HepG2 (cell line): ENCODE data around the gene APOC3. TPM values are rescaled to one million over a fixed set of nuclear protein-coding genes. Genes with fewer than 3 reads are reported as not detected.

Experiments
- AHR ChIP-seq: IDR thresholded peaks from 2 replicates; pipeline ENCODE4 v1.6.1; 2018; ENCODE audit warnings: missing genetic modification reagents, missing compliant biosample characterization
- CBFB ChIP-seq: sonication (generic); formaldehyde crosslinking; IDR thresholded peaks from 2 replicates; pipeline ENCODE4 v1.4.0; 2020; ENCODE audit warnings: missing genetic modification reagents
- KDM5B ChIP-seq: sonication (generic); formaldehyde crosslinking; IDR thresholded peaks from 2 replicates; pipeline ENCODE4 v1.4.0; 2020; ENCODE audit warnings: missing genetic modification reagents, mild to moderate bottlenecking, borderline replicate concordance
- RAD21 ChIP-seq: fragments of 450-650 bp; formaldehyde crosslinking; IDR thresholded peaks from 2 replicates; pipeline ENCODE4 v1.5.0; 2020; ENCODE audit warnings: mild to moderate bottlenecking
- RBM22 ChIP-seq: fragments of 200-400 bp; formaldehyde crosslinking; optimal IDR thresholded peaks from 2 replicates; pipeline ENCODE3; 2017; ENCODE audit warnings: mild to moderate bottlenecking, low read length, moderate library complexity
- ZFP41 ChIP-seq: sonication (generic); formaldehyde crosslinking; IDR thresholded peaks from 2 replicates; pipeline ENCODE4 v1.4.0; 2020; ENCODE audit warnings: mild to moderate bottlenecking, missing genetic modification reagents, borderline replicate concordance
- ZNF550 ChIP-seq: sonication (generic); formaldehyde crosslinking; IDR thresholded peaks from 2 replicates; pipeline ENCODE4 v1.4.0; 2020; ENCODE audit warnings: mild to moderate bottlenecking, missing genetic modification reagents, borderline replicate concordance
- ZNF616 ChIP-seq: sonication (generic); formaldehyde crosslinking; IDR thresholded peaks from 2 replicates; pipeline ENCODE4 v1.5.0; 2020; ENCODE audit warnings: low read depth, mild to moderate bottlenecking, missing genetic modification reagents
- ZNF713 ChIP-seq: sonication (generic); formaldehyde crosslinking; IDR thresholded peaks from 2 replicates; pipeline ENCODE4 v1.4.0; 2020; ENCODE audit warnings: mild to moderate bottlenecking, missing genetic modification reagents
- ZSCAN21 ChIP-seq: sonication (generic); formaldehyde crosslinking; IDR thresholded peaks from 2 replicates; pipeline ENCODE4 v1.8.0; 2022; ENCODE audit warnings: mild to moderate bottlenecking, missing genetic modification reagents, moderate library complexity, borderline replicate concordance
- polyA plus RNA-seq, 8 experiments: library from polyadenylated mRNA; depleted of rRNA in 3 of 8; stranded (reverse) in 7 of 8; unstranded in 1 of 8; fragments of >200 nt; fragmentation: Illumina TruSeq in 4 of 8; extraction: Trizol in 4 of 8; gene quantifications; 2 replicates each; pipeline versions ENCODE4 v1.2.1 to v1.2.3, GENCODE V29; 2011 to 2016; ENCODE audit warnings: low read depth in 4 of 8, missing spikeins in 1 of 8, mixed read lengths in 1 of 8; ENCODE audit not compliant: insufficient read depth in 1 of 8
- total RNA-seq, 5 experiments: library from RNA; depleted of rRNA; stranded (reverse); fragments of >200 nt; fragmentation: Illumina TruSeq; extraction: Trizol; gene quantifications; 2 replicates each; pipeline ENCODE4 v1.2.3, GENCODE V29; 2016; ENCODE audit warnings: low read depth in 1 of 5
- TF ChIP-seq, protein P1 (sequence below): sonication (generic); formaldehyde crosslinking; IDR thresholded peaks from 2 replicates; pipeline ENCODE4 v1.5.0; 2020; ENCODE audit warnings: mild to moderate bottlenecking, missing genetic modification reagents
- TF ChIP-seq, protein P2 (sequence below): sonication (generic); formaldehyde crosslinking; IDR thresholded peaks from 2 replicates; pipeline ENCODE4 v1.4.0; 2020; ENCODE audit warnings: mild to moderate bottlenecking, missing genetic modification reagents
- TF ChIP-seq, protein P3 (sequence below): IDR thresholded peaks from 2 replicates; pipeline ENCODE4 v1.6.1; 2016; ENCODE audit warnings: low read depth, control low read depth
- TF ChIP-seq, protein P4 (sequence below): sonication (generic); formaldehyde crosslinking; IDR thresholded peaks from 2 replicates; pipeline ENCODE4 v1.8.0; 2022; ENCODE audit warnings: low read depth, missing genetic modification reagents
- TF ChIP-seq, protein P5 (sequence below): sonication (generic); formaldehyde crosslinking; IDR thresholded peaks from 2 replicates; pipeline ENCODE4 v1.5.1; 2020; ENCODE audit warnings: mild to moderate bottlenecking, missing genetic modification reagents, moderate library complexity
- TF ChIP-seq, protein P6 (sequence below): sonication (generic); formaldehyde crosslinking; IDR thresholded peaks from 2 replicates; pipeline ENCODE4 v1.4.0; 2020; ENCODE audit warnings: mild to moderate bottlenecking, missing genetic modification reagents

Gene APOC3
- total and polyA plus RNA-seq, 2 of the 13 experiments (the other 11 are each of a cell fraction or from before 2014, with no cell fraction given), result 314 to 687 TPM

DNA sequence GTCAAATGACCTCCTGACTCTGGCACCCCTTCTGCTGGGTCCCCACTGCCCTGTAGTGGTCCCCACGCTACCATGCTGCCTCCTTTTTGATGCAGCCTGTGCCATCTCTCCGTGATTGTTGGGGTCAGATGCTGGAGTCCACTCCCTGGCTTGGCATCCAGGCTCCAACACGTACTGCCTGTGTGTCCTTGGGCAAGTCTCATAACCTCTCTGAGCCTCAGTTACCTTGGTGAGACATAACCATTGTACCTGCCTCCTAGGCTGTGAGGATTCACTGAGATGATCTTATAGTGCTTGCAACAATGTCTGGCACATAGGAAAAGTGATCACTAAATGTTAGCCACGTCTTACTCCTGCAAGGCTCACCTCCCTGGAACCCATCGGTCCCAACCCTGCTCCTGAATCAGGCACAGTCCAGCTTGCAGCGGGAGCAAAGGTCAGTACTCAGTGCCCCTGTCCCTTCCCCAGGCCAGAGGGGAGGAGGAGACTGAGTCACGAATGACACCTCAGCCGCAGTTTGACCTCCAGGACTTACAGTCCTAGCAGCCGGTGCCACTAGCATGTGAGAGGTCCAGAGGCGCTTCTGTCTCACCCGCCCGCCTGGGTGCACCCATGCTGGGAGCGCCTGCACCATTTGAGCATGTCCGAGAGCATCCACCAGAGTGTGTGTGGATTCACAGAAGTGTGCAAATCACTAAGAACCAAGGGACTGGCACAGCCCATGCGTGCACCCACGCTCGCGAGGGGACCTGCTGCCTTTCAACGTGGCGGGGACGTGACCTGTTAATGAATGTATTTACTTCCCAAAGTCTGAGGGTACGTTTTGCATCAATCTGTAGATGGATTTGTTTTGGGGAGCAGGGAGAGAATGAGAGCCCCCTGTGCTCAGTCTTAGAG, 3.6 kb upstream of the APOC3 start (continued):
- TF ChIP-seq ZNF550 (CRISPR knock-in tag) (no peak), ZSCAN21 (CRISPR knock-in tag) (peak; percentile 82), CBFB (no peak), KDM5B (CRISPR knock-in tag) (no peak; the same call in 1 of the 2 replicates), RAD21 (CRISPR knock-in tag) (peak; percentile 22; the same call in 1 of the 2 replicates), RBM22 (no peak), ZNF616 (no peak), ZFP41 (CRISPR knock-in tag) (no peak), AHR (CRISPR knock-in tag) (no peak), ZNF713 (CRISPR knock-in tag) (no peak)
- TF ChIP-seq, protein P1, sequence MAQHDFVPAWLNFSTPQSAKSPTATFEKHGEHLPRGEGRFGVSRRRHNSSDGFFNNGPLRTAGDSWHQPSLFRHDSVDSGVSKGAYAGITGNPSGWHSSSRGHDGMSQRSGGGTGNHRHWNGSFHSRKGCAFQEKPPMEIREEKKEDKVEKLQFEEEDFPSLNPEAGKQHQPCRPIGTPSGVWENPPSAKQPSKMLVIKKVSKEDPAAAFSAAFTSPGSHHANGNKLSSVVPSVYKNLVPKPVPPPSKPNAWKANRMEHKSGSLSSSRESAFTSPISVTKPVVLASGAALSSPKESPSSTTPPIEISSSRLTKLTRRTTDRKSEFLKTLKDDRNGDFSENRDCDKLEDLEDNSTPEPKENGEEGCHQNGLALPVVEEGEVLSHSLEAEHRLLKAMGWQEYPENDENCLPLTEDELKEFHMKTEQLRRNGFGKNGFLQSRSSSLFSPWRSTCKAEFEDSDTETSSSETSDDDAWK (CRISPR knock-in tag), result no peak
- TF ChIP-seq, protein P2, sequence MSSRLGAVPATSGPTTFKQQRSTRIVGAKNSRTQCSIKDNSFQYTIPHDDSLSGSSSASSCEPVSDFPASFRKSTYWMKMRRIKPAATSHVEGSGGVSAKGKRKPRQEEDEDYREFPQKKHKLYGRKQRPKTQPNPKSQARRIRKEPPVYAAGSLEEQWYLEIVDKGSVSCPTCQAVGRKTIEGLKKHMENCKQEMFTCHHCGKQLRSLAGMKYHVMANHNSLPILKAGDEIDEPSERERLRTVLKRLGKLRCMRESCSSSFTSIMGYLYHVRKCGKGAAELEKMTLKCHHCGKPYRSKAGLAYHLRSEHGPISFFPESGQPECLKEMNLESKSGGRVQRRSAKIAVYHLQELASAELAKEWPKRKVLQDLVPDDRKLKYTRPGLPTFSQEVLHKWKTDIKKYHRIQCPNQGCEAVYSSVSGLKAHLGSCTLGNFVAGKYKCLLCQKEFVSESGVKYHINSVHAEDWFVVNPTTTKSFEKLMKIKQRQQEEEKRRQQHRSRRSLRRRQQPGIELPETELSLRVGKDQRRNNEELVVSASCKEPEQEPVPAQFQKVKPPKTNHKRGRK (CRISPR knock-in tag), result no peak
- TF ChIP-seq, protein P3, sequence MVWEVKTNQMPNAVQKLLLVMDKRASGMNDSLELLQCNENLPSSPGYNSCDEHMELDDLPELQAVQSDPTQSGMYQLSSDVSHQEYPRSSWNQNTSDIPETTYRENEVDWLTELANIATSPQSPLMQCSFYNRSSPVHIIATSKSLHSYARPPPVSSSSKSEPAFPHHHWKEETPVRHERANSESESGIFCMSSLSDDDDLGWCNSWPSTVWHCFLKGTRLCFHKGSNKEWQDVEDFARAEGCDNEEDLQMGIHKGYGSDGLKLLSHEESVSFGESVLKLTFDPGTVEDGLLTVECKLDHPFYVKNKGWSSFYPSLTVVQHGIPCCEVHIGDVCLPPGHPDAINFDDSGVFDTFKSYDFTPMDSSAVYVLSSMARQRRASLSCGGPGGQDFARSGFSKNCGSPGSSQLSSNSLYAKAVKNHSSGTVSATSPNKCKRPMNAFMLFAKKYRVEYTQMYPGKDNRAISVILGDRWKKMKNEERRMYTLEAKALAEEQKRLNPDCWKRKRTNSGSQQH, result no peak
- TF ChIP-seq, protein P4, sequence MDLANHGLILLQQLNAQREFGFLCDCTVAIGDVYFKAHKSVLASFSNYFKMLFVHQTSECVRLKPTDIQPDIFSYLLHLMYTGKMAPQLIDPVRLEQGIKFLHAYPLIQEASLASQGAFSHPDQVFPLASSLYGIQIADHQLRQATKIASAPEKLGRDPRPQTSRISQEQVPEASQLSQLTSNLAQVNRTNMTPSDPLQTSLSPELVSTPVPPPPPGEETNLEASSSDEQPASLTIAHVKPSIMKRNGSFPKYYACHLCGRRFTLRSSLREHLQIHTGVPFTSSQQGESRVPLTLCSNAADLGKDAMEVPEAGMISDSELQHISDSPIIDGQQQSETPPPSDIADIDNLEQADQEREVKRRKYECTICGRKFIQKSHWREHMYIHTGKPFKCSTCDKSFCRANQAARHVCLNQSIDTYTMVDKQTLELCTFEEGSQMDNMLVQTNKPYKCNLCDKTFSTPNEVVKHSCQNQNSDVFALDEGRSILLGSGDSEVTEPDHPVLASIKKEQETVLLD (CRISPR knock-in tag), result 0 out of 2 replicates have a peak, but pooled peaks have one; percentile 52
- TF ChIP-seq, protein P5, sequence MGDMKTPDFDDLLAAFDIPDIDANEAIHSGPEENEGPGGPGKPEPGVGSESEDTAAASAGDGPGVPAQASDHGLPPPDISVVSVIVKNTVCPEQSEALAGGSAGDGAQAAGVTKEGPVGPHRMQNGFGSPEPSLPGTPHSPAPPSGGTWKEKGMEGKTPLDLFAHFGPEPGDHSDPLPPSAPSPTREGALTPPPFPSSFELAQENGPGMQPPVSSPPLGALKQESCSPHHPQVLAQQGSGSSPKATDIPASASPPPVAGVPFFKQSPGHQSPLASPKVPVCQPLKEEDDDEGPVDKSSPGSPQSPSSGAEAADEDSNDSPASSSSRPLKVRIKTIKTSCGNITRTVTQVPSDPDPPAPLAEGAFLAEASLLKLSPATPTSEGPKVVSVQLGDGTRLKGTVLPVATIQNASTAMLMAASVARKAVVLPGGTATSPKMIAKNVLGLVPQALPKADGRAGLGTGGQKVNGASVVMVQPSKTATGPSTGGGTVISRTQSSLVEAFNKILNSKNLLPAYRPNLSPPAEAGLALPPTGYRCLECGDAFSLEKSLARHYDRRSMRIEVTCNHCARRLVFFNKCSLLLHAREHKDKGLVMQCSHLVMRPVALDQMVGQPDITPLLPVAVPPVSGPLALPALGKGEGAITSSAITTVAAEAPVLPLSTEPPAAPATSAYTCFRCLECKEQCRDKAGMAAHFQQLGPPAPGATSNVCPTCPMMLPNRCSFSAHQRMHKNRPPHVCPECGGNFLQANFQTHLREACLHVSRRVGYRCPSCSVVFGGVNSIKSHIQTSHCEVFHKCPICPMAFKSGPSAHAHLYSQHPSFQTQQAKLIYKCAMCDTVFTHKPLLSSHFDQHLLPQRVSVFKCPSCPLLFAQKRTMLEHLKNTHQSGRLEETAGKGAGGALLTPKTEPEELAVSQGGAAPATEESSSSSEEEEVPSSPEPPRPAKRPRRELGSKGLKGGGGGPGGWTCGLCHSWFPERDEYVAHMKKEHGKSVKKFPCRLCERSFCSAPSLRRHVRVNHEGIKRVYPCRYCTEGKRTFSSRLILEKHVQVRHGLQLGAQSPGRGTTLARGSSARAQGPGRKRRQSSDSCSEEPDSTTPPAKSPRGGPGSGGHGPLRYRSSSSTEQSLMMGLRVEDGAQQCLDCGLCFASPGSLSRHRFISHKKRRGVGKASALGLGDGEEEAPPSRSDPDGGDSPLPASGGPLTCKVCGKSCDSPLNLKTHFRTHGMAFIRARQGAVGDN (CRISPR knock-in tag), result peak; percentile 58; the same call in 1 of the 2 replicates
- TF ChIP-seq, protein P6, sequence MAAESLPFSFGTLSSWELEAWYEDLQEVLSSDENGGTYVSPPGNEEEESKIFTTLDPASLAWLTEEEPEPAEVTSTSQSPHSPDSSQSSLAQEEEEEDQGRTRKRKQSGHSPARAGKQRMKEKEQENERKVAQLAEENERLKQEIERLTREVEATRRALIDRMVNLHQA (CRISPR knock-in tag), result no peak
